ENCODE results near the gene WTAP. TPM values are rescaled to one million over a fixed set of nuclear protein-coding genes. Genes with fewer than 3 reads are reported as not detected.

WTAP gene
- total RNA-seq = 91.0 TPM

GRCh38 chr6:159726918-159727716, at the start of gene WTAP:
TSS of gene WTAP (plus strand) at chr6:159727506. CDS start at chr6:159736266, 8,760 bp downstream.

GRCh38 chr6:159693128-159693893, 34.0 kb upstream of the WTAP start, which contains the start of gene SOD2:
TSS of gene SOD2 (minus strand) at chr6:159693241. CDS start at chr6:159693167, 74 bp downstream.

GRCh38 chr6:159761873-159762680, 34.8 kb downstream of the WTAP start, which contains the start of gene ACAT2:
TSS of gene ACAT2 (plus strand) at chr6:159762045. CDS start at chr6:159762088, 43 bp downstream.

GRCh38 chr6:159789377-159790148, 62.3 kb downstream of the WTAP start, which contains the start of gene TCP1:
TSS of gene TCP1 (minus strand) at chr6:159789602. CDS start at chr6:159789468, 134 bp downstream.

GRCh38 chr6:159790149-159790955, 63.0 kb downstream of the WTAP start, which contains the start of gene MRPL18:
TSS of gene MRPL18 (plus strand) at chr6:159790467. CDS start at chr6:159790588, 121 bp downstream.

GRCh38 chr6:159800141-159800865, 73.0 kb downstream of the WTAP start, which contains the start of gene PNLDC1:
TSS of gene PNLDC1 (plus strand) at chr6:159800276. CDS start at chr6:159800308, 32 bp downstream.

Small RNA genes lying within 50 kb of the gene (small RNA-seq; reads per million reads assigned to genes)
- gene RNU4ATAC18P (ENCODE audit: low replicate concordance) (not detected), gene SNORA20 (ENCODE audit: low replicate concordance) (49.0 reads per million, percentile 97 among the genes with 10 or more reads in this experiment), gene SNORA29 (ENCODE audit: low replicate concordance) (not detected)

Other genes with a start within 250 kb of the WTAP start
- gene SOD2, start 34.3 kb upstream of the WTAP start, total RNA-seq = 181 TPM
- gene ACAT2, start 34.5 kb downstream of the WTAP start, total RNA-seq = 12.6 TPM
- 253 TPM for gene TCP1, start 62.1 kb downstream of the WTAP start, total RNA-seq
- 25.7 TPM for gene MRPL18, start 63.0 kb downstream of the WTAP start, total RNA-seq
- gene PNLDC1, start 72.8 kb downstream of the WTAP start, total RNA-seq = not detected
- gene MAS1, start 163.5 kb downstream of the WTAP start, total RNA-seq = not detected
- gene IGF2R, start 241.6 kb downstream of the WTAP start, total RNA-seq = 127 TPM

Data from metanephros (tissue), 2 donors.